ENCODE measurements around the gene SNPH. TPM values are rescaled to one million over a fixed set of nuclear protein-coding genes. Genes with fewer than 3 reads are reported as not detected.
"Not testable (repeated sequence)": the region's sequence is repeated elsewhere in the genome, so short reads cannot be mapped to it uniquely, and the experiment has no call there.

The SNPH gene
- total and polyA plus RNA-seq, 5 donors from 2014 or later = 0.97 to 7.5 (median 3.5) TPM

DNA sequence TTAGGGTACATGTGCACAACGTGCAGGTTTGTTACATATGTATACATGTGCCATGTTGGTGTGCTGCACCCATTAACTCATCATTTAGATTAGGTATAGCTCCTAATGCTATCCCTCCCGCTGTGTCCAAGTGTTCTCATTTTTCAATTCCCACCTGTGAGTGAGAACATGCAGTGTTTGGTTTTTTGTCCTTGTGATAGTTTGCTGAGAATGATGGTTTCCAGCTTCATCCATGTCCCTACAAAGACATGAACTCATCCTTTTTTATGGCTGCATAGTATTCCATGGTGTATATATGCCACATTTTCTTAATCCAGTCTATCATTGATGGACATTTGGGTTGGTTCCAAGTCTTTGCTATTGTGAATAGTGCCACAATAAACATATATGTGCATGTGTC lies 15.8 kb upstream of the SNPH start:
- H3K36me3 ChIP-seq (ENCODE audit: control insufficient read depth, insufficient read depth, low read length); H3K9me3 ChIP-seq (ENCODE audit: control insufficient read depth in 2 of 2, low read length in 2 of 2); H3K36me3 Mint-ChIP-seq; H3K4me3 ChIP-seq (ENCODE audit: low read depth, low read length); ATAC-seq (ENCODE audit: low read depth in 2 of 2); H3K9me3 Mint-ChIP-seq; H3K4me1 Mint-ChIP-seq; H3K4me1 ChIP-seq (ENCODE audit: control insufficient read depth, insufficient read depth, low read length, poor library complexity, severe bottlenecking); DNase-seq; H3K27ac Mint-ChIP-seq; H3K4me3 Mint-ChIP-seq; H3K27ac ChIP-seq (ENCODE audit: insufficient read depth, low read length, poor library complexity, severe bottlenecking): not testable (repeated sequence)
- peaks cover 25% of the 10 kb centered on the region for H3K27me3 ChIP-seq (ENCODE audit: control insufficient read depth, insufficient read depth, low read length)
- peaks cover 47% of the 10 kb centered on the region for H3K27me3 Mint-ChIP-seq

DNA sequence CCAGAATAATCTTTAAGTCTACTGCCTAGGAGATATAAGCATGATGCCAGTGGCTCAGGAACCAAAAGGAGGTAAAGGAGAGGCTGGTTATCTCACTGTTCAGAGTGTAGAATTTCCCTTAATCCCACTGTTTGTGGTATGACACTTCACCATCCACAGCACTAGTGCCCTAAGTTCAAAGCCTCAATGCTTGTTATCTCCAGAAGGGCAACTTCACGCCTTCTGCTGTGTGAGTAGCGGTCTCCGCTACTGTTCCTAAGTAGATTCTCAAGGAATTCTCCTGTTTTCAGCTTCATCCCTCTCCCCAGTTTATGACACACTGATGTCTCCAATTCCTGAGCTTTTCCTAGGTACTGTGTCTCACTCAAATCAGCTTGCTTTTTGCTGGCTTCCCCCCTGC lies 13.7 kb upstream of the SNPH start:
- Histone ChIP-seq H3K4me3 (ENCODE audit: low read depth, low read length) (no peak overlapping the region), H3K4me1 (ENCODE audit: control insufficient read depth, insufficient read depth, low read length, poor library complexity, severe bottlenecking) (no peaks in the 10 kb centered on the region), H3K9me3 (ENCODE audit: control insufficient read depth in 2 of 2, low read length in 2 of 2) (peaks cover 0 to 6% of the 10 kb centered on the region in 2 experiments), H3K27me3 (ENCODE audit: control insufficient read depth, insufficient read depth, low read length) (peaks cover 36% of the 10 kb centered on the region), H3K36me3 (ENCODE audit: control insufficient read depth, insufficient read depth, low read length) (no peaks in the 10 kb centered on the region), H3K27ac (ENCODE audit: insufficient read depth, low read length, poor library complexity, severe bottlenecking) (no peak overlapping the region)
- no peak overlapping the region for H3K27ac Mint-ChIP-seq
- no peak overlapping the region for H3K4me3 Mint-ChIP-seq
- peaks cover 49% of the 10 kb centered on the region for H3K27me3 Mint-ChIP-seq
- H3K9me3 Mint-ChIP-seq = peaks cover 0 to 5% (median 0%) of the 10 kb centered on the region in 7 donors
- no peaks in the 10 kb centered on the region for H3K36me3 Mint-ChIP-seq
- ATAC-seq (ENCODE audit: low read depth in 2 of 2) (no peak), DNase-seq (no peak)
- H3K4me1 Mint-ChIP-seq = peaks cover 0 to 6% (median 4%) of the 10 kb centered on the region in 4 donors

DNA sequence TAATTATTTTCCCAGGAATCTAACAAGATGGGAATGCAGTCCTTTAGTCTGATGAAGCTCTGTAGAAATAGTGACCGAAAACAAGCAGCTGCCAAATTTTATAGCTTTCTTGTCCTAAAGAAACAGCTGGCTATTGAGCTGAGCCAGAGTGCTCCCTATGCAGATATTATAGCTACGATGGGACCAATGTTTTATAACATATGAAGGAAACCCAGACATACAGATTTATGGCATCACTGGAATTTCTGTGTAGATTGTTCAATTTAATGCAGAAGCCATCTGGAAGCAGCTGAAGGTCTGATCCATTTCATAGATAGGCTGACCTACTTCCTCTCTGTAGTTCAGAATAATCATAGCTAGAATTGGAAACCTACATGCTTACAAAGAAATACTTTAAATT lies 11.8 kb upstream of the SNPH start:
- no peak for ATAC-seq (ENCODE audit: low read depth in 2 of 2)
- H3K4me3 Mint-ChIP-seq = no peak overlapping the region
- no peaks in the 10 kb centered on the region for H3K36me3 Mint-ChIP-seq

DNA sequence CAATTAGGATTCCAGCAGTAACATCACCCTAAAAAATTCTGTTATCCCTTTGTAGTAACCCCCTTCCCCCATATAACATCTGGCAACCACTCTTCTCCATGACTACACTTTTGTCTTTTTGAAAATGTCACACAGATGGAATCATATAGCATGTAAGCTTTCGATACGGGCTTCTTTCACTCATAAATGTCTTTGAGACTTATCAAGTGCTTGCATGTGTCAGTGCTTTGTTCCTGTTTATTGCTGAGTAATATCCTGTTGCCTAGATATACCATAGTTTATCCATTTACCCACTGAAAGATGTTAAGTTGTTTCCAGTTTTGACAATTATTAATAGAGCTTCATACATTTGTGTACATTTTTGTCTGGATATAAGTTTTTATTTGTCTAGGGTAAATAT lies 10.4 kb upstream of the SNPH start:
- no peak overlapping the region for H3K4me3 ChIP-seq (ENCODE audit: low read depth, low read length)
- H3K27ac ChIP-seq (ENCODE audit: insufficient read depth, low read length, poor library complexity, severe bottlenecking) = no peak overlapping the region
- Mint-ChIP-seq H3K4me3 (no peak overlapping the region), H3K9me3 (peaks cover 0 to 5% (median 0%) of the 10 kb centered on the region in 7 donors), H3K27ac (no peak overlapping the region), H3K27me3 (peaks cover 41% of the 10 kb centered on the region), H3K36me3 (no peaks in the 10 kb centered on the region), H3K4me1 (peaks cover 0 to 6% (median 4%) of the 10 kb centered on the region in 4 donors)
- no peak for ATAC-seq (ENCODE audit: low read depth in 2 of 2)
- H3K9me3 ChIP-seq (ENCODE audit: control insufficient read depth in 2 of 2, low read length in 2 of 2) = peaks cover 0 to 6% of the 10 kb centered on the region in 2 experiments
- no peaks in the 10 kb centered on the region for H3K36me3 ChIP-seq (ENCODE audit: control insufficient read depth, insufficient read depth, low read length)
- DNase-seq = no peak
- peaks cover 40% of the 10 kb centered on the region for H3K27me3 ChIP-seq (ENCODE audit: control insufficient read depth, insufficient read depth, low read length)
- H3K4me1 ChIP-seq (ENCODE audit: control insufficient read depth, insufficient read depth, low read length, poor library complexity, severe bottlenecking) = no peaks in the 10 kb centered on the region

More for the DNA sequence above, 11.8 kb upstream of the SNPH start:
- Mint-ChIP-seq H3K27ac (peak overlapping the region in 1 of 3 donors; percentile 29), H3K27me3 (peaks cover 45% of the 10 kb centered on the region), H3K9me3 (peaks cover 0 to 5% (median 0%) of the 10 kb centered on the region in 7 donors), H3K4me1 (peaks cover 0 to 6% (median 4%) of the 10 kb centered on the region in 4 donors)
- no peak for DNase-seq
- no peak overlapping the region for H3K4me3 ChIP-seq (ENCODE audit: low read depth, low read length)
- peaks cover 0 to 6% of the 10 kb centered on the region in 2 experiments for H3K9me3 ChIP-seq (ENCODE audit: control insufficient read depth in 2 of 2, low read length in 2 of 2)
- no peak overlapping the region for H3K27ac ChIP-seq (ENCODE audit: insufficient read depth, low read length, poor library complexity, severe bottlenecking)
- H3K36me3 ChIP-seq (ENCODE audit: control insufficient read depth, insufficient read depth, low read length) = no peaks in the 10 kb centered on the region
- peaks cover 36% of the 10 kb centered on the region for H3K27me3 ChIP-seq (ENCODE audit: control insufficient read depth, insufficient read depth, low read length)
- H3K4me1 ChIP-seq (ENCODE audit: control insufficient read depth, insufficient read depth, low read length, poor library complexity, severe bottlenecking) = no peaks in the 10 kb centered on the region

DNA sequence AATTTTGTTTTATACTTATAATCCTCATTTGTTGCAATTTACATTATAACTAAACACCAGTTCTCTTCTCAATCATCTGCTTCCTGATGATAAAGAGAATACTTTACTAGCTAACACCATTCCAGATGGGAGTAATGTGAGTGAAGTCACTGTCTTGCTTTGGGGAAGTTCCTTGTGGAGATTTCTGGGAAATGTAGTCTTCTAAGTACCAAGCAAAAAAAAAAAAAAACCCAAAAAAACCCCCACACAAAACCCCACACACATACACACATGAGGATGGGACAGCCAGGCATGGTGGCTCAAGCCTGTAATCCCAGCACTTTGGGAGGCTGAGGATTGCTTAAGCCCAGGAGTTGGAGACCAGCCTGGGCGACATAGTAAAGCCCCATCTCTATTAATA lies 2.2 kb upstream of the SNPH start:
- H3K4me3 ChIP-seq (ENCODE audit: low read depth, low read length) = no peak overlapping the region
- peaks cover 13% of the 10 kb centered on the region for H3K27me3 ChIP-seq (ENCODE audit: control insufficient read depth, insufficient read depth, low read length)
- Mint-ChIP-seq H3K4me3 (peak overlapping the region in 3 of 4 donors; percentile 26 to 69 (median 28)), H3K27ac (peak overlapping the region in 1 of 3 donors; percentile 59), H3K27me3 (peaks cover 9% of the 10 kb centered on the region), H3K9me3 (no peaks in the 10 kb centered on the region), H3K4me1 (peaks cover 12 to 51% (median 33%) of the 10 kb centered on the region in 4 donors), H3K36me3 (no peaks in the 10 kb centered on the region)
- no peaks in the 10 kb centered on the region for H3K36me3 ChIP-seq (ENCODE audit: control insufficient read depth, insufficient read depth, low read length)
- DNase-seq (no peak), ATAC-seq (ENCODE audit: low read depth in 2 of 2) (no peak)
- peaks cover 32% of the 10 kb centered on the region for H3K4me1 ChIP-seq (ENCODE audit: control insufficient read depth, insufficient read depth, low read length, poor library complexity, severe bottlenecking)
- H3K9me3 ChIP-seq (ENCODE audit: control insufficient read depth in 2 of 2, low read length in 2 of 2) = peaks cover 5 to 6% of the 10 kb centered on the region in 2 experiments
- H3K27ac ChIP-seq (ENCODE audit: insufficient read depth, low read length, poor library complexity, severe bottlenecking) = no peak overlapping the region

DNA sequence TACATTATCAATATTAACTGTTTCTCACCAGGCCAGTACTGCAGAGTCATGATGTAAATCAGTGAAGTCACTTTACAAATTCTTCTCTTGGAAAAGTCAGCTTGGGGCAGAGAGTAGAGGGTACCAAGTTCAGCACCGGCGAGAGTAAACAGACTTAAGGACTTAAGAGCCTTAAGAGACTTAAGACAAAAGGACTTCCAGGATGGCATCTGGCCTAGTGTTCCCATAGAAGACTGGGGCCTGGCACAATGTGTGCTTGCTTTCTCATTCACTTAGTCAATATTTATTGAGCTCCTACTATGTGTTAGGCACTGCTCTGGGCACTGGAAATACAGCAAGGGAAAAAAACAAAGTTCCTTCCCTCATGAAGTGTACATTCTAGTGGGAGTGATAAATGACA lies 1.4 kb upstream of the SNPH start:
- H3K4me1 Mint-ChIP-seq = peaks cover 12 to 59% (median 41%) of the 10 kb centered on the region in 4 donors
- Histone ChIP-seq H3K4me3 (ENCODE audit: low read depth, low read length) (no peak overlapping the region), H3K27ac (ENCODE audit: insufficient read depth, low read length, poor library complexity, severe bottlenecking) (peak overlapping the region; percentile 38), H3K27me3 (ENCODE audit: control insufficient read depth, insufficient read depth, low read length) (peaks cover 13% of the 10 kb centered on the region), H3K9me3 (ENCODE audit: control insufficient read depth in 2 of 2, low read length in 2 of 2) (peaks cover 5 to 6% of the 10 kb centered on the region in 2 experiments), H3K4me1 (ENCODE audit: control insufficient read depth, insufficient read depth, low read length, poor library complexity, severe bottlenecking) (peaks cover 32% of the 10 kb centered on the region), H3K36me3 (ENCODE audit: control insufficient read depth, insufficient read depth, low read length) (no peaks in the 10 kb centered on the region)
- peaks cover 9% of the 10 kb centered on the region for H3K27me3 Mint-ChIP-seq
- H3K9me3 Mint-ChIP-seq = no peaks in the 10 kb centered on the region
- DNase-seq (no peak), ATAC-seq (ENCODE audit: low read depth in 2 of 2) (no peak)
- no peaks in the 10 kb centered on the region for H3K36me3 Mint-ChIP-seq
- H3K4me3 Mint-ChIP-seq = peak overlapping the region; percentile 84 to 91 (median 89)
- peak overlapping the region; percentile 95 for H3K27ac Mint-ChIP-seq

DNA sequence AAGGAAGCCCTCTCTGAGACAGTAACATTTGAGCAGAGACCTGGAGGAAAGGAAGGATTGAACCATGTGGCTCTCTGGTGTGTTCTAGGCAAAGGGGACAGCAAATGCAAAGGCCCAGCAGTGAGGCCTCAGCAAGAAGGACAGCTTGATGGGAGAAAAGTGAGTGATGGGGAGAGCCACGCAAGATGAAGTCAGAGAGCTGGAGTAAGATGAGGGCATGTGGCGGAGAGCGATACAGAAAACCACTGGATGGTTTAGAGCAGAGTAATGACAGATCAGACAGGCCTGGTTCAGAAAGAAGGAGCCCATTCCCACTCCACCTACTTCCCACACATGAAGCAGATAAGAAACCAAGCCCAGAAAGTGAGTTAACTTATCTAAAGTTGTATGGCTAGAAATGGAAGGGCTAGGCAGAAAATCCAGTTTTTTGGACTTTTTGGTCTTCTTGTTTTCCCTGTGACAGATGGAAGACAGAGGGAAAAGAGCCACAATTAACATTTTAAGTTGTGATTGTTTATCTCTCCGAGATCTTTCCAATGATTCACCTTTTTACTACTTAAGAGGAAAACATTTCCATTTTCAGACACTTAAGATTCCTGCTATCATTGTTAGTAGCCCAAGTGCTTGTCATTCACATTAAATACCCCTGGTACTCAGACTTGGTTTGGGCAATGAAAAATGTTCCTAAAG lies 723 bp upstream of the SNPH start:
- H3K36me3 Mint-ChIP-seq = no peaks in the 10 kb centered on the region
- peaks cover 32% of the 10 kb centered on the region for H3K4me1 ChIP-seq (ENCODE audit: control insufficient read depth, insufficient read depth, low read length, poor library complexity, severe bottlenecking)
- H3K4me3 Mint-ChIP-seq = peak overlapping the region; percentile 84 to 91 (median 89)
- H3K4me1 Mint-ChIP-seq = peaks cover 12 to 59% (median 41%) of the 10 kb centered on the region in 4 donors
- H3K9me3 ChIP-seq (ENCODE audit: control insufficient read depth in 2 of 2, low read length in 2 of 2) = peaks cover 5 to 6% of the 10 kb centered on the region in 2 experiments
- peak overlapping the region; percentile 95 to 99 (median 95) for H3K27ac Mint-ChIP-seq
- H3K9me3 Mint-ChIP-seq = no peaks in the 10 kb centered on the region
- no peaks in the 10 kb centered on the region for H3K36me3 ChIP-seq (ENCODE audit: control insufficient read depth, insufficient read depth, low read length)
- ATAC-seq (ENCODE audit: low read depth in 2 of 2) (no peak), DNase-seq (no peak)
- H3K4me3 ChIP-seq (ENCODE audit: low read depth, low read length) = peak overlapping the region; percentile 80
- H3K27ac ChIP-seq (ENCODE audit: insufficient read depth, low read length, poor library complexity, severe bottlenecking) = peak overlapping the region; percentile 78
- H3K27me3 Mint-ChIP-seq = peaks cover 9% of the 10 kb centered on the region
- peaks cover 11% of the 10 kb centered on the region for H3K27me3 ChIP-seq (ENCODE audit: control insufficient read depth, insufficient read depth, low read length)

DNA sequence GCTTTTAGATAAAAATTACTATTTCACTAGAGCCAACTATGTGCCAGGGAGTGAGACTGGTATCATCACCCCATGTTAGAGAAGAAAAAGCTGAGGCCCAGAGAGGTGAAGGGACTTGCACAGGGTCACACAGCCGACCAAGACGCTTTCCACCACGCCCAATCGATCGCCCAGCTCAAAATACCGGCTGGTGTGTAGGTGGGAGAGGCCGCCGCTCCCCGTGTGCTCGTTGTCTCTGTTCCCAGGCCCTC lies 253 bp upstream of the SNPH start:
- ATAC-seq (ENCODE audit: low read depth in 2 of 2) = no peak
- Mint-ChIP-seq H3K4me1 (peaks cover 12 to 61% (median 42%) of the 10 kb centered on the region in 4 donors), H3K4me3 (peak overlapping the region; percentile 84 to 91 (median 89))

More for the DNA sequence above, 253 bp upstream of the SNPH start:
- H3K36me3 Mint-ChIP-seq = no peaks in the 10 kb centered on the region
- H3K9me3 Mint-ChIP-seq = no peaks in the 10 kb centered on the region
- no peak for DNase-seq
- H3K9me3 ChIP-seq (ENCODE audit: control insufficient read depth in 2 of 2, low read length in 2 of 2) = peaks cover 5 to 6% of the 10 kb centered on the region in 2 experiments
- H3K27me3 Mint-ChIP-seq = peaks cover 9% of the 10 kb centered on the region
- H3K27ac ChIP-seq (ENCODE audit: insufficient read depth, low read length, poor library complexity, severe bottlenecking) = peak overlapping the region; percentile 78
- peak overlapping the region; percentile 80 for H3K4me3 ChIP-seq (ENCODE audit: low read depth, low read length)
- H3K27ac Mint-ChIP-seq = peak overlapping the region; percentile 95 to 99 (median 95)
- H3K27me3 ChIP-seq (ENCODE audit: control insufficient read depth, insufficient read depth, low read length) = peaks cover 7% of the 10 kb centered on the region
- peaks cover 32% of the 10 kb centered on the region for H3K4me1 ChIP-seq (ENCODE audit: control insufficient read depth, insufficient read depth, low read length, poor library complexity, severe bottlenecking)
- H3K36me3 ChIP-seq (ENCODE audit: control insufficient read depth, insufficient read depth, low read length) = no peaks in the 10 kb centered on the region
